Daoy (cell line): ENCODE measurements around the gene LMO7. TPM values are rescaled to one million over a fixed set of nuclear protein-coding genes. Genes with fewer than 3 reads are reported as not detected.

ENCODE experiments used
- DNase-seq: peaks from one replicate; pipeline ENCODE4 v3.0.0-alpha.2; 2015; ENCODE audit warnings: low read depth
- total RNA-seq: library from RNA; depleted of rRNA; stranded (reverse); fragments of >200 nt; shearing (Covaris generic); gene quantifications from 2 replicates; pipeline ENCODE4 v1.2.3, GENCODE V29; 2014; rRNA removed

The LMO7 gene
- total RNA-seq, 1 experiment from 2014 or later, result 26.4 TPM

- DNase-seq, result no peak
Measured at GRCh38 chr13:75882261-75882660, 246.1 kb downstream of the LMO7 start.

- DNase-seq, result no peak
Measured at GRCh38 chr13:75889427-75889826, 253.3 kb downstream of the LMO7 start.

- no peak for DNase-seq
Measured at GRCh38 chr13:75895168-75895567, 259.0 kb downstream of the LMO7 start.

GRCh38 chr13:75896271-75896670 lies 260.1 kb downstream of the LMO7 start:
- no peak for DNase-seq

DNA sequence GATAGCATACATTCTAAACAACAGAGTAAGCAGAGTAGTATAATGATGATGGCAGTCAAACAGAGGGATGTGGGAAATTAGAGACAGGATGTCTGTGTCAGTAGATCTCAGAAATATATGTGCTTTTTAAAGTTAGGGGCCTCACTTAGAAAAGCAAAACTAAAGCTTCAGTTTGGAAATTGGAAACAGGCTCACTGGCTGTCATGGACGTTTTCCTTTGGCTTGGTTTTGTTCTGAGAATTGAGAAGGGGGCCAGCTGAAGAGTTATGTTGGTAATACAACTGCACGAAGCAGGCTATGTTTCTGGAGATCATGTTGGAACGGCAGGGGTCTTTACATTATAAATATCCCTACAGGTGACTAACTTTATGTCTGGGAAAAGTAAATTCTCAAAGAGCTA lies 261.3 kb downstream of the LMO7 start:
- no peak for DNase-seq

GRCh38 chr13:75901501-75901900 lies 265.4 kb downstream of the LMO7 start:
- no peak for DNase-seq

DNA sequence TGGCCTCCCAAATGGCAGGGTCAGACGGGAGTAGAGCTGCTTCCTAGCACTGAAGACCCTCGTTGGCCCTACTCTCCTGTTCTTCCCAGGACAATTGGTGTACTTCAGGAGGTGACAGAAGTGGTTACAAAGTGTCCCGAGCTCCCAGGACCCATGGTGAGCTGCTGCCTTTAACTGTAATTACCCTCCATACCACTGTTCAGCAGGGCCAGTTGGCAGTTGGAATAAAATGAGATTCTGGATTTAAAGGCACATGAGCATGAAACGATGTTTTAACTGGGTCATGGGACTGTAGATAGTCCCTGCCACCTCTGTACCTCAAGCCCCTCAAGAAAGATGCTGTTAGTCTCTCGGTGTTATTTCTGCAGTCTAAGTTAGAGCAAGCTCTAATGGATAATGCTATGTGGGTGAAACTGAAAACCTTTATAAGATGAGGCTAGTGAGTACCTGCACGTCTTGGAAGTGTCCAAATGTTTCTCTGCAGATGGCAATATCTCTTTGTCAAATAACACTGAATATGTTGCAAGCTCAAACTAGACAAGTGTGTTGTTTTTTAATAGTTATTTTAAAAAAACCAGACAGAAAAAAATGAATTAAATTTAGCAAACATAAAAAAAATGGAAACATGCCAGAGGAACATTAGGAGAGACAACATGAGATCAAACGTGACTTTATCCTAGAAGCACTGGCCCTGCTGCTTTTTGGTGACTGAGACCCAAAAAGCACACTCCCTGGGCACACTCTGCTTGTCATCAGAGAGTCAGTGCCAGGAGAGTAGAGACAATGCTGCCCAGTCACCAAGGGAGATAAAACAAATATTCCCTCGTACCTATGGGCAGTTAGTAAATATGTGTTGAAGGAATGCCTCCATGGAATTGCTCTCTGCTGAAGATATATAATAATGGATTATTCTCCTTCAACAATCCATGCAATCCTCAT lies 266.3 kb downstream of the LMO7 start:
- no peak for DNase-seq

- DNase-seq, result peak; percentile 2
Measured at GRCh38 chr13:75904012-75904411, 267.9 kb downstream of the LMO7 start.

DNA sequence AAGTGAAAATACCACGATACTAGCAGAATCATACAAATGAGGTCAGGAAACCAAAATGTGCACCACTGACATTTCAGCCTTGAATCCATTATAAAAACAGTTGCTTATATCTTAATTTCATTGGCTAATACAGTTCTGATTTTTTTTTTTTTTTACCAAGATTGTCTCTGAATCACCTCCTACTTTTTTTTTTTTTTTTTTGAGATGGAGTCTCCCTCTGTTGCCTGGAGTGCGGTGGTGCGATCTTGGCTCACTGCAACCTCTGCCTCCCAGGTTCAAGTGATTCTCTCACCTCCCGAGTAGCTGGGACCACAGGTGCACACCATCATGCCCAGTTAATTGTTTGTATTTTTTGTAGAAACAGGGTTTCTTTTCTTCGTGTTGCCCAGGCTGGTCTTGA lies 270.2 kb downstream of the LMO7 start:
- no peak for DNase-seq

- DNase-seq, result no peak
Measured at GRCh38 chr13:75907044-75907443, 270.9 kb downstream of the LMO7 start.

GRCh38 chr13:75908141-75908540 lies 272.0 kb downstream of the LMO7 start:
- peak; percentile 6 for DNase-seq

Other genes with a start within 250 kb of the LMO7 start
- 6.7 and 7.1 TPM in 2 replicates for gene TBC1D4, start 154.2 kb upstream of the LMO7 start, total RNA-seq
- gene COMMD6, start 98.5 kb upstream of the LMO7 start, total RNA-seq, result 112 and 130 TPM in 2 replicates
- 101 and 123 TPM in 2 replicates for gene UCHL3, start 86.5 kb upstream of the LMO7 start, total RNA-seq